ENCODE data around the gene CDK12.

Gene CDK12

GRCh38 chr17:39580082-39580468, 118.8 kb downstream of the CDK12 start:
- DNase-seq (ENCODE audit: low read depth in 2 of 2) = no peak
- no peak overlapping the region for H3K4me3 ChIP-seq (replicated peaks in 1 of 2; ENCODE audit: low read depth in 2 of 2, low read length in 2 of 2)
- no peak for TF ChIP-seq CTCF (IDR thresholded peaks at IDR 0.05; ENCODE audit: low read depth, low read length)

GRCh38 chr17:39581071-39581758, 119.9 kb downstream of the CDK12 start:
- no peak for TF ChIP-seq CTCF (IDR thresholded peaks at IDR 0.05; ENCODE audit: low read depth, low read length)
- H3K4me3 ChIP-seq (replicated peaks in 1 of 2; ENCODE audit: low read depth in 2 of 2, low read length in 2 of 2) = no peak overlapping the region
- no peak for DNase-seq (ENCODE audit: low read depth in 2 of 2)

GRCh38 chr17:39581759-39582085, 120.4 kb downstream of the CDK12 start:
- no peak for TF ChIP-seq CTCF (IDR thresholded peaks at IDR 0.05; ENCODE audit: low read depth, low read length)
- no peak for DNase-seq (ENCODE audit: low read depth in 2 of 2)
- H3K4me3 ChIP-seq (replicated peaks in 1 of 2; ENCODE audit: low read depth in 2 of 2, low read length in 2 of 2) = no peak overlapping the region

GRCh38 chr17:39582658-39583057, 121.4 kb downstream of the CDK12 start:
- H3K4me3 ChIP-seq (replicated peaks in 1 of 2; ENCODE audit: low read depth in 2 of 2, low read length in 2 of 2) = no peak overlapping the region
- no peak for TF ChIP-seq CTCF (IDR thresholded peaks at IDR 0.05; ENCODE audit: low read depth, low read length)
- DNase-seq (ENCODE audit: low read depth in 2 of 2) = no peak

All from cardiac fibroblast (primary cell).